ENCODE data around the gene MAP7D1.
A peak's percentile ranks its signal among the peaks of the same experiment; 100 is the strongest.
"Not testable (repeated sequence)": the region's sequence is repeated elsewhere in the genome, so short reads cannot be mapped to it uniquely, and the experiment has no call there.

Gene MAP7D1

DNA sequence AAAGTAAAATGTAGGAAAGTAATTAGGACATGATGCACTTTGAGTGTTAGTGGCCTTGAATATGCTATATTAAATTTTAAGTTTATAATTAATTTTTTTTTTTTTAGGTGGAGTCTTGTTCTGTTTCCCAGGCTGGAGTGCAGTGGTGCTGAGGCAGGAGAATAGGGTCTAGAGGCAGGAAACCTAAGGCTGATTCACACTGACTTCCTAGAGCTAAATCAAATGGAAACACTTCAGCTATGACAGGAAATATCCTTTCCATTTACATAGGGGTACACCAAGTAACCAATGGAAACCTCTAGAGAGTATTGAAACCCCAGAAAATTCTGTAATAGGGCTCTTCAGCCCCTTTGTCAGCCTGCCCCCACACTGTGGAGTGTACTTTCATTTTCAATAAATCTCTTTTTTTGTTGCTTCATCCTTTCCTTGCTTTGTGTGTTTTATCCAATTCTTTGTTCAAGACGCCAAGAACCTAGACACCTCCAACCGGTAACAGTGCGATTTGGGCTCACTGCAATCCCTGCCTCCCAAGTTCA lies 50.4 kb downstream of the MAP7D1 start:
- no peak for DNase-seq

DNA sequence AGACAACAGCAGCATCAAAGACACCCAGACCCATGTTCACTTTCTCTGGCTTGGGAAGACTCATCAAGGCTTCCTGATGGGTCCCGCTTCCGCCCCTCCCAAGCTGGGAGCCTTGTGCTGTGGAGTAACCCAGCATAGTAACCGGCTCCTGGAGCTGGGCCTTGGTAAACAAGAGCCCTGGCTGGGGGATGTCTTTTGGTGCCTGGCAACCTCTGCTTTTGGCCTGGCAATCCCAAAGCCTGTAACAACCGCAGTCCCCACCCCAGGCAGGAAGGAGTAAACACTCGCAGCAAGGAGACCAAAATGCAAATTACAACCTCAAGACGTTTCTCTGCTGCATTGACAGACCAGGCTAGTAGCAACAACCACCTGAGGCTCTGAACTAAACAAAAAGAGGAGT lies 51.4 kb downstream of the MAP7D1 start:
- no peak for DNase-seq

DNA sequence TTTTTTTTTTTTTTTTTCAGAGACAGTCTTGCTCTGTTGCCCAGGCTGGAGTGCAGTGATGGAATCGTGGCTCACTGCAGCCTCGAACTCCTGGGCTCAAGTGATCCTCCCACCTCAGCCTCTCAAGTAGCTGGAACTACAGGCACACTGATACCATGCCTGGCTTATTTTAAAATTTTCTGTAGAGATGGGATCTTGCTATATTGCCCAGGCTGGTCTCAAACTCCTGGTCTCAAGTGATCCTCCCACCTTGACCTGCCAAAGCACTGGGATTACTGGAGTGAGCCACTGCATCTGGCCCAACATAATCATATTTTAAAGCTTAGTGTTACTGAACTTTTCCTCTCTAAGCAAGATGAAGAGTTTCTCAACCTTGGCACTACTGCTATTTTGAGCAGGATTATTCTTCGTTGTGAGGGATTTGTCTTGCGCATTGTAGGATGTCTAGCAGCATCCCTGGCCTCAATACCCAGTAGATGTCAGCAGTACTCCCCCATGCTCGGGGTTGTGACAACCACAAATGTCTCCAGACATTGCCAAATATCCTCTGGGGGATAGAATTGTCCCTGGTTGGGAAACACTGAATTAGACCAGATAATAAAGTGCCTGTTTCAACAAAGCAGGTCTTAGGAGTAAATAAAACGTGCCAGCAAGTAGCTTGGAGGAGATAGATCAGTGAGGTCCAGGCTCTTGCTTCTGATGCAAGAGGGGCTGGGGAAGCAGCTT lies 53.2 kb downstream of the MAP7D1 start:
- DNase-seq: no peak

DNA sequence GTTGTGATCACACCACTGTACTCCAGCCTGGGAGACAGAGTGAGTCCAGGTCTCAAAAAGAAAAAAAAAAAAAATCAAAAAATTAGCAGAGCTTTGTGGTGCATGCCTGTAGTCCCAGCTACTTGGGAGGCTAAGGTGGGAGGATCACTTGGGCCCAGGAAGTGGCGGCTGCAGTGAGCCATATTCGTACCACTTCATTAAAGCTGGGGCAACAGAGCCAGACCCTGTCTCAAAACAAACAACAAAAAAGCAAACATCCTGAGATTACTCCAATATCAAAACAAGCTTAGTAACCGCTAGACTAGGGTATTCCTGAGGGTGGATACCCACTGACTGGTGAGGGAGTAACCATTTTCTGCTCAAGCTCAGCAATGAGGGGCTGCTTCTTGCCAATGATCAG lies 55.3 kb downstream of the MAP7D1 start:
- no peak for DNase-seq

DNA sequence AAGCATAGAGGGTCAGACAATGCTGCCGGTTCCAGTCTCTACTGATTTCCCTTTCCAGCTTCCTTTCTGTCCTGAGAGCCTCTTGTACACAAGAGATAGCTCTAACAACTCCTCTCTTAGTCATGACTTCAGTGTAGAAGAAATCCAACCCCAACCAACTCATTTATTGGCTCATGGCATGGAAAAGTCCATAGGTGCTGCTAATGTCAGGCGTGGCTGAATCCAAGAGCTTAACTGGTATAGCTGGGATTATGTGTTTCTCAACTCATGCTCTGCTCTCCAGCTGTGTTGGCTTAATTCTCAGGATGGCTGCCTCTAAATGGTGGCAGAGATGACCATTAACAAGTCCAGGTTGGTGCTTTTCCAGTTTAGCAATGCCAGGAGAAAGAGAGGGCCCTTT lies 55.9 kb downstream of the MAP7D1 start:
- DNase-seq: no peak

DNA sequence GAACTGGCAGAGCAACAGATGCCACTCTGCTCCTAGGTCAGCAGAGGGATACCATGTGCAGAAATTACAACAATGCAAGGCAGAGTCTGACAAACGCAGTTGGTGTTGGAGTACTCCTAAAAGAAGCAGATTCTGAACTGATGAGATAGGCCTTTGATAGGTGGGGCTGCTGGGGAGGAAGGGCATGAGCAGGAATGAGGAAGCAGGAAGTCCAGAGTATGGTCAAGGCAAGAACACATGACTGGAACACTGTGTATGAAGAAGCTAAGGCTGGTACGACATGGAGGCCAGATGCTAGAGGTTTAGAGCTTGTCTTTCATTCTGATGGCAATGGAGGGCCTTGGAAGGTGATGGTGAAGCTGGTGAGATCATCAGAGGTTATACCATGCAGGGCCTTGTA lies 56.8 kb downstream of the MAP7D1 start:
- no peak for DNase-seq

DNA sequence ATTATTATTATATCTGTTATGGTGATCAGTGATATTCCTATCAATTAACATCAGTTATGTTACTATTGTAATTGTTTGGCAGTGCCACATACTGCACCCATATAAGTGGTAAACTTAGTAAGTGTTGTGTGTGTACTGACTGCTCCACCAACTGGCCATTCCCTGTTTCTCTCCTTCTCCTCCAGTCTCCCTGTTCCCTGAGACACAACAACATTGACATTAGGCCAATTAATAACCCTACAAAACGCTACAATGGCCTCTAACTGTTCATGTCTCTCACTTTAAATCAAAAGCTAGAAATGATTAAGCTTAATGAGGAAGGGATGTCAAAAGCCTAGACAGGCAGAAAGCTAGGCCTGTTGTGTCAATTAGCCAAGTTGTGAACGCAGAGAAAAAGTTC lies 61.7 kb downstream of the MAP7D1 start:
- DNase-seq: no peak

DNA sequence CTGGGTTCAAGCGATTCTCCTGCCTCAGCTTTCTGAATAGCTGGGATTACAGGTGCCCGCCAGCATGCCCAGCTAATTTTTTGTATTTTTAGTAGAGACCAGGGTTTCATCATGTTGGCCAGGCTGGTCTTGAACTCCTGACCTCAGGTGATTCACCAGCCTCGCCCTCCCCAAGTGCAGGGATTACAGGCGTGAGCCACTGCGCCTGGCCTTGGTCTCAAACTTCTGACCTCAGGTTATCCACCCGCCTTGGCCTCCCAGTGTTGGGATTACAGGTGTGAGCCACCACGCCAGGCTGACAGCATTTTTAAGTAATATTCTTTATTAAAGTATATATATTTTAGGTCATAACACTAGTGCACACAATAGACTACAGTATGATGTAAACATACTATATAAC lies 65.9 kb downstream of the MAP7D1 start:
- DNase-seq: not testable (repeated sequence)

DNA sequence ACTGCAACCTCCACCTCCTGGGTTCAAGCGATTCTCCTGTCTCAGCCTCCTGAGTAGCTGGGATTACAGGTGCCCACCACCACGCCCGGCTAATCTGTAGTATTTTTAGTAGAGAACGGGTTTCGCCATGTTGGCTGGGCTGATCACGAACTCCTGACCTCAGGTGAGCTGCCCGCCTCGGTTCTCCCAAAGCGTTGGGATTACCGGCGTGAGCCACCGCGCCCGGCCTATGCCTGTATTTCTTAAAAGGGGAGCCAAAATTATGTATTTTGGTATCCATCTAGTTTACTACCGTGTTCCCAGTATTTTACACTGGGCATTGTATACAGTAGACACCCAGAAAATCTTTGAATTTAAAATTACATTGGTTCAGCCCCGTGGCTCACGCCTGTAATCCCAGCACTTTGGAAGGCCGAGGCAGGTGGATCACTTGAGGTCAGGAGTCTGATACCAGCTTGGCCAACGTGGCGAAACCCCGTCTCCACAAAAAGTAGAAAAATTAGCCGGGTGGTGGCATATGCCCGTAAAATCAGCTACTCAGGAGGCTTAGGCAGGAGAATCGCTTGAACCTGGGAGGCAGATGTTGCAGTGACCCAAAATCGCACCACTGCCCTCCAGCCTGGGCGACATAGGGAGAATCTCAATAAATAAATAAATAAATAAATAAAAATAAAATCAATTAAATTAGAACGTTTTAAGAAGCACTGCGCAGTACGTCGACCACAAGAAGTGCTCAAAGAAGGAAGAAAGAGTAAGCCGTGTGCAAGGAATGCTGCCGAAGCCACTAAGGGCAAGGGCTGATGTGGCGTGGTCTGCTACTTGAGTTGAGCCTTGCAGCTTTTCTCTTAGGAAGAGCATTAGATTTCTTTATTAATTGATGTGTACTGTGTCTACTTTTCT lies 66.8 kb downstream of the MAP7D1 start:
- no peak for DNase-seq

DNA sequence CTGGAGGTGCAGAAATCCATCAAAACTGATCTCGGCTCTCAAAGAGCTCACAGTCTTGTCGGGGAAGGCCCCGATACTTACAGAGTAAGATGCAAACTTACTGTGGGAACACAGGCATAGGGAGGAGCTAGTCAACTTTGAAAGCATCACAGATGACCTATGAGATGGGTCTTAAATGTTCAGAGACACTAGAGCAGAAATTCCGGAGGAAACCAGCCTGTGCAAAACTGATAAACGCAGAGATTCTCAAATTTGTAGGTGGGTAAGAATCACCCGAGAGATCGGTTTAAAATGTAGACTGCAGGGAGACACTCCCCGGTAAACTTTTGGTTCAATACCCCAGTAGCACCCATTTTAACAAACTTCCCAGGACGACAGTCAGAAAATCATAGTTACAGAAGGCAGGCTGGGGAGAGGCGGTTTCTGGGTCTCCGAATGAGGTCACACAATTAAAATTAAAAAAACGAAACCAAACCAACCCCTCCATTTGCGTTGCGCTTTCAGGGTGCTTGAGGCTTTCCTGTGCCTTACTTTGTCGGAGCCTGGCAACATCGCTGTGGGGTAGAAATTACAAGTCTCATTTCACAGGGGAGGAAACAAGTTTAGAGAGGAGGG lies 67.5 kb downstream of the MAP7D1 start:
- DNase-seq: peak; percentile 43

DNA sequence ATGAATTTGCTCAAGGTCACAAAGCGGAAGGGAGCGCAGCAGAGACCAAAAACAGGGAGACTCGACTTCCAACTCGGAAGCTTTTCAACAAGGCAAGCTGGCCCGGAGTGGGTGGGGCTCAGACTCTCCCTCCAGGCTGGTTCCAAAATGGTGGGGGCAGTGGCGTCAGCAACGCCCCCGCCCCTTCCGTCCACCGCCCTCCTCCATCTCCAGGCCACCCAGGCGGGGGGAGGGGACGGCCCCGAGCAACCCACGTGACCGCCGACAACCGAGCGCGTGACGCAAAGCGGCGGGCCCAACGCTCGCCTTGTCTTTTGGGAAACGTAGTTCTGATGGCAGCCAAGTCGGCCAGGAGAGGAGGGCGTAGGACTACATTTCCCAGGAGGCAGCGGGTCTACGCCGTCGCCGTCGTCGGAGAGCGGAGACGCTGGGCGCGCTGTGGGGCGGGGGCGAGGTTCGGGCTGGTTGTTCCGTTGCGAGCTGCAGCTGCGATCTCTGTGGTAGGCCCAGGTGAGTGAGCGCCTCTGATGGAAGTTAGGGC lies 68.1 kb downstream of the MAP7D1 start, which contains the start of gene THRAP3:
Gene THRAP3, plus strand, starts transcription at position 448 of the 541 bp plus-strand sequence. CDS start 58,121 bp downstream, outside the sequence.
- DNase-seq: peak; percentile 99

DNA sequence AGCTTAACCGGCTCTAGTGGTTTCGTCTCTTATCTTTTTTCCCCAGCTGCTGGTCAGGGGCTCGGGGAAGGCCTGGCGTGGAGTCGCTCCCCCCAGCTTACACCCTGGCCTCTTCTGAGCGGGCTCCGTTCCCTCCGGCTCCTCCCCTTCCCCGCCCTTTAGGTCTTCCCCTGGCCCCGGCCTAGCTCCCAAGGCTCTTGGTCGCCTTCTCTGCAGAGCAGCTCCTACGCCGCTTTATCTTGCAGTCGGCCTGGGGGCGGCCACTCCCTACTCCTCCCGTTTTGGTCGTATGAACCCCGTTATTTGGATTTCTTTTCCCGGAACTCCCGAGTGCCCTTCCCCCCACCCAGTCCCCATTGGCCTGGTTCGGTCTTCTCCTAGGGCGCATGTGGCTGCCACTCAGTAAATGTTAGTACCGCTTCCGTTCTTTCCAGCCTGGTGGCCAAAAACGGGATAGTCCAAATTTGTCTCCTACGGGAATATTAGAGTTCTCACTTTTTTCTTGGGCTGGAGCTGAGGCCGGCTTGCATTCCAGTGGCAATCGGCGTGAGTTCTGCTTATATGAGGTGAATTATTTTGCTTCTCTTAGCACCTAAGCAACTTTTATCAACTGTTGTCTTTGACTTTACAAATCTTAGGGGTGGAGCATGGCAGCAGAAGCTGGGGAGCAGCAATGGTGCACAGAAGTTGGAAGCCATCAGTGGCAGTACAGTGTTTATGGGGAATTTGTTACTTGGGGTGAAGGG lies 68.8 kb downstream of the MAP7D1 start:
- no peak for DNase-seq

DNA sequence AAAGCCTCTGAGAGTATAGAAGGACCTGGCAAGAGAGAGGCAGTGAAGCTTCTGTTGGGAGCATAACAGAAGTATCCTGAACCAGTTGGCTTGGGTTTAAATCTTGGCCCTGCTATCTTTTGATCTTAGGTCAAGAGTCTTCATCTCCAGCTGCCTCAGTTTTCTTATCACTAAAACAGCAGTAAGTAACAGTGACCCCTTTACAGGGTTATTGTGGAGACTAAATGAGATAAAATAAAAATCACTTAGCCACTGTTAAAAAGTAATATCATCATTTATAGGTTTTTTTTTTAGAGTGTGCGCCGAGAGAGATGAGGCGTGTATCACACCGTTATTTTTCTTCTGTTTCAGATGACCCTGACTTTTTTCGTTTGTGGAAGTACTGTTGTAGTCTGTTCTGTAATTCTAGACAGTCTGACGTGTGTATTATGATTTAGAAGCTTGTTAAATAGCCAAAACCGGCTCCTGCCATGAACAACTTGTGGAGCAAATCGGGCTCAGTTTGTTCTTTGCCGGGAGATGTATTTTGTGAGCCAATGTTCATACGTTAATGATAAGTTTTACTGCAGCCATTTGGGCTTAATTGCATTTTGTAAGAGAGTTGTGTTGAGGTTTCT lies 69.4 kb downstream of the MAP7D1 start:
- DNase-seq: no peak

DNA sequence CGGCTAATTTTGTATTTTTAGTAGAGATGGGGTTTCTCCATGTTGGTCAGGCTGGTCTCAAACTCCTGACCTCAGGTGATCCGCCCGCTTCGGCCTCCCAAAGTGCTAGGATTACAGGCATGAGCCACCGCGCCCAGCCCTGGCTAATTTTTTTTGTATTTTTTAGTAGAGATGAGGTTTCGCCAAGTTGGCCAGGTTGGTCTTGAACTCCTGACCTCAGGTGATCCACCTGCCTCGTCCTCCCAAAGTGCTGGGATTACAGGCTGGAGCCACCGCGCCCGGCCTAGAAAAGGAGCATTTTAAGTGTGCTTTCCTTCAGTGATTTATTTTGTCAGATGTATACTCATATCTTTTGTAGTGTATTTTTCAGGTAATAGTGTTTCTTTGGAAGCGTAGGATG lies 74.3 kb downstream of the MAP7D1 start:
- DNase-seq: not testable (repeated sequence)

Data from CD4-positive, alpha-beta T cell treated with Interleukin-17A for 4 hours (primary cell).